Panc1 (cell line): Measurements from ENCODE around the gene JAML.

Source experiments
- CTCF ChIP-seq: fragments of 450-650 bp; IDR thresholded peaks from 2 replicates; pipeline ENCODE4 v1.5.1; 2017; ENCODE audit warnings: mild to moderate bottlenecking
- POLR2AphosphoS5 ChIP-seq: IDR thresholded peaks from 2 replicates; pipeline ENCODE4 v1.6.1; 2012; ENCODE audit warnings: mild to moderate bottlenecking, low read depth, low read length, moderate library complexity
- REST ChIP-seq, 2 experiments: IDR thresholded peaks; 2 replicates each; pipeline ENCODE4 v1.6.1; 2011 to 2012; ENCODE audit warnings: low read depth in 2 of 2, control low read depth in 1 of 2, low read length in 1 of 2, mild to moderate bottlenecking in 1 of 2, moderate library complexity in 1 of 2; ENCODE audit not compliant: insufficient read depth in 1 of 2
- TCF7L2 ChIP-seq: IDR thresholded peaks from 2 replicates; pipeline ENCODE4 v1.6.1; 2011; ENCODE audit warnings: mild to moderate bottlenecking, low read depth, low read length, inconsistent platforms

- TF ChIP-seq CTCF (no peak), POLR2AphosphoS5 (no peak), REST (IDR thresholded peaks at IDR 0.05; ENCODE audit: insufficient read depth in 1 of 2, low read depth in 2 of 2, low read length in 1 of 2) (no peak), TCF7L2 (no peak)
These were observed 49.4 kb upstream of the JAML start for GRCh38 chr11:118274186-118274585.
